Stimulated activated CD4-positive, alpha-beta T cell treated with anti-CD3 and anti-CD28 coated beads, Interleukin-4, amount 100 ng/mL, for 24 hours (primary cell): ENCODE data around the gene PDE6H.

Experiments
- DNase-seq: peaks from one replicate; pipeline ENCODE4 v3.0.0-alpha.2; 2020

The PDE6H gene

DNA sequence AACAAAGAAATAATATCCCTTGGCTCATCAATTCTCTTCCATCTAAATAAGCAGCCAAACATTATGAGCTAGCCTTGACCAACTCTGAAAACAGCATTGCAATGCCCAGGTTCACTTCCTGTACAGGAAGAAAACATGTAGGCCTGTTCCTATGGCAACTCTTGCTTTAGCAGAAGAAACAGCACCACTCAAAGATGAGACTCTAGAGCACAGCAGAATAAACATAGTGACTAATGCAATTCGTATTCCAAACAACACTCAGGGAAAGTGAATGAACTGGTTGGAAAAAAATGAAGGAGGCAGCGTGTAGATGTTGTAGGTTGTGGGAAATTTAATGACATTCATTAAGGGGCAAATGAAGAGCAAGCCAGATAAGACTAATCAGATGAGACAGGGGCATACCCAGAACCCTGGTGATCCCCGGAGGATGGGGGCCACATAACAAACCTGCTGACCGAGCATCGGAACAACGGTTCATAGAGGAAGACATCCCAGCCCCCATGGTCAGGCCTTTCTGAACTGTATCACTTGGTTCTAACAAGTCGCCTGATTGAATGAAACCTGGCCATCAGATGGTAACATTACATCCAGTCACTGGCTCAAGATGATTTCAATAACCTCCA lies 20.4 kb upstream of the PDE6H start:
- DNase-seq = peak; percentile 51

DNA sequence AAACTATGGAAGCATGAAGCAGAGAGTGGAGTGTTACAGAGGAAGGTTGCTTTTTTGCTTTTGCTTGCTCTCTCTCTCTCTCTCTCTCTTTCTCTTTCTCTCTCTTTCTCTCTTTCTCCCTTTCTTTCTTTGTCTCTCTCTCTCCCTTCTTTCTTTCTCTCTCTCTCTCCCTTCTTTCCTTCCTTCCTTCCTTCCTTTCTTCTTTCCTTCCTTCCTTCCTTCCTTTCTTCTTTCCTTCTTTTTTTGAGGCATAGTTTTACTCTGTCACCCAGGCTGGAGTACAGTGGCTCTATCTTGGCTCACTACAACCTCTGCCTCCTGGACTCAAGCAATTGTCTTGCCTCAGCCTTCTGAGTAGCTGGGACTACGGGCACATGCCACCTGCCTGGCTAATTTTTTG lies 19.1 kb upstream of the PDE6H start:
- DNase-seq = no peak

DNA sequence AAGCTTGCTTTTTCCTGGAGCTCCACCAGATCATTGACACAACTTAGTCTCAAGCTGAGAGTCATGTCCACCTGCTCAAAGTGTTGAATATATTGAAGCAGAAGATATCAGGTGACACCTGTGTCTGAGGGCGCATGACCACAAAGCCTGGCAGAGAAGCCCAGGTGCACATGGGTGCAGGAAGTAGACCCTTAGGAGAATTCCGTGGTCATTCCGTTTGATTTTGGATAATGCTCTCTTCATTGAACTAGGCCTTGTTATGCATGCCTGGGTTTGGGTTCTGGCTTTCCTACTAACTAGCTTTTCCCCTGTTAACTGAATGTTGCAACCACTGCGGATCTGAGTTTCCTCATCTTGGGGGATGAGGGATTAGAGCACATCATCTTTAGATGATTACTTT lies 18.6 kb upstream of the PDE6H start:
- no peak for DNase-seq

DNA sequence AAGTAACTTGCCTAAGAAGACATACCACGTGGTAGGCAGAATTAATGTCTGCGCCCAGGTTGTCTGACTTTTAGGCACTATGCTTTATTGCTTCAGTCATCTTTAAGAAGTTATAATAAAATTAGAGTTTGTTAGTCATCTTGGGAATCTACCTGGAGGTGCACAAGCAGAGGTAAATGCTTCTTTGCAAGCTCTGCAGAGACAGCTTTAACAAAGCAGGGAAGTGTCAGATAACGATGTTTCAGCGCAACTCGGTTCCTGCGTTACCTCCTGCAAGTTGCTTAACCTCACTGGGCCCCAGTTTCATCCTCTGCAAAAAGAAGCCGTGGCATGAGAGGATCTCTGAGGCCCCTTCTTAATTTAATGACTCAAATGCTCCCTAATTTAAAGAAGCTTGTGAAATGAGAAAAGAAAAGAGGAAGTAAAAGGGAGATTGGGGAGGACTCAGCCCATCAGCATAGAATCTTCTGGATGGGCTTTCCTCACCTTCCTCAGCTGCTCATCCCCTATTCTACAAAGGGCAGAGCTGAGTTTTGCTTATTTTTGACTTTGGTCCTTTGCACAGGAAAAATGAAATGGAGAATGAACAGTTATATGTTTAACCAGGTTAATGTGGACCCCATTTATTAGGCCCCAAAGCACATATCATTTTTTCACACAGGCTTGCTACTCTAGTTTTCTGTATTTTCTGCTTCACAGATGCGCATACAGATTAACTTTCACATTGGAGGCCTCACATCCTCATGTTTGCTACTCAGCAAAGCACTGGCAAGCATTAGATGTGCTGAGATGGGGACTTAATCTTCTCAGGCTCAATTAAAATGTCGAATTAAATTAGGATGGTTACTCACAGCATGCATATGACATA lies 16.6 kb upstream of the PDE6H start:
- peak; percentile 62 for DNase-seq

DNA sequence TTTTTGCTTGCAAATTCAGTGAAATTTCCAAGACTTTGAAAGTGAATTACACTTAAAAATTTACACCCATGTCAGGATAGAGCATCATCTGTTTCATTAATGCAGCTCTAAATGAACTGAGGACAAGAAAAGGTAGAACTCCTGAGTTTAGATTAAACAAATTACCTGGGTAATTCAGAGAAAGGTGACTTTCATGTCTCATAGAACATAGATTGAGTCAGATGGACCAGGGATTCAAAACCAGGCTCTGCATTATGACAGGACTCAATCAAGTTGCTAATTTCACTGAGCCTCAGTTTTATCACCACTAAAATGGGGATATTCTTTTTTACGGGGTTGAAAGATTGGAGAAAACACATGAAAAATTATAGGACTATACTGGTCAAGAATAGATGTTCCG lies 15.9 kb upstream of the PDE6H start:
- no peak for DNase-seq

DNA sequence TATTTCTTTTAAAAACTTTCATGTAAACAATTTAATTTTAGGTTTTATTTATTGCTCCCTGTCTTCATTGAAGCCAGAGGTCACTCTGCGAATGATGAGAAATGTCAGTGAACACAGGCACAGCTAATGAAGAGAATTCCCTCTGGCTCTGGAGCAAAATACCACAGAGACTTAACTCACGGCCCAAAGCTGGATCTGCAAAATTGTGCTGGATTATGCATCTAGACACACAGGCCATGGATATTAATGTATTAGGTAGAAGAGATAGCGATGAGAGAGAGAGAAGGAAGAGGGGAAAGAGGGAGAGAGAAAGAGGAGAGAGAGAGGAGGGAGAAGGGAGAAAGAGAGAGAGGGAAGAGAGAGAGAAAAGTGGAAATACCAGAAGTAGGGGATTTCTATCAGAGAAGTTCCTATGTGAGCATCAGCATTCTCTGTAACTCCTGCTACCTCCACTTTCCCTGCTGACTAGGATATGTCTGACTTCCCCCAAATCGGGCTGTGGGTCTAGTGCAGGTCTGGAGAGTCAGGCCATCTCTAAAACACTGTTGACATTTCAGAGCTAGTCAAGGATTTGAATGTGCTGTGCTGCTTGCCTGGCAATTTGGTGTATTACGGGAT lies 15.2 kb upstream of the PDE6H start:
- DNase-seq = no peak

DNA sequence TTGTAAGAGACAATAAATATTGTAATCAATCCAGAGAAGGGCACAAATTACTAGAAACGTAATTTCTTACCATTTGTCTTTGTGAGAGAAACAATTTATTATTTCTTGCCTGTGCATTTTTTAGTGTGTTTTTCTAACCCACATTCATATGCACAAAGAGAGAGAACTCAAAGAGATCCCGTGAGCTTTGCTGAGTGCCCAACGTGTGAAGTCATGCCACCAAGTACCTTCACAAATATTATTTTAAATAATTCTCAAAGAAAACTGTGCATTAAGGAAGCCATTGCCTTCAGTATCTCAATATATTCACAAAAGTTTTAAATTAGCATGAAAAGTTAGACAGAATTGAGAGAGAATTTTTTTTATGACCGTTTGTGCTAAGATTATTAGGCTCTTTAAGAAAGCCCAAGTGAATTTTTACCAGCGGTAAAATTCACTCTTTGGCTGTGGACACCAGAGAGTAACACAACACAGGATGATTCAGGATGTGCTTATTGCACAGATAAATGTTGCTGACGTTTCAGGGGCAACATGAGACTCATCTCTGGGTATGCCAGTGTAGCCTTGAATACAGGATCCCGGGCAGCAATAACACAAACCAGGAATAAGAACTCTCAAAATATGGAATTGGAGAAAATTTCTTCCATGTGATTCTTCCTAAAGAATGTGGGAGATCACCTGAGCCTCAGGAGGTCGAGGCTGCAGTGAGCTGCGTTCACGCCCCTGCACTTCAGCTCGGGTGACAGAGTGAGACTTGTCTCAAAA lies 14.3 kb upstream of the PDE6H start:
- no peak for DNase-seq

DNA sequence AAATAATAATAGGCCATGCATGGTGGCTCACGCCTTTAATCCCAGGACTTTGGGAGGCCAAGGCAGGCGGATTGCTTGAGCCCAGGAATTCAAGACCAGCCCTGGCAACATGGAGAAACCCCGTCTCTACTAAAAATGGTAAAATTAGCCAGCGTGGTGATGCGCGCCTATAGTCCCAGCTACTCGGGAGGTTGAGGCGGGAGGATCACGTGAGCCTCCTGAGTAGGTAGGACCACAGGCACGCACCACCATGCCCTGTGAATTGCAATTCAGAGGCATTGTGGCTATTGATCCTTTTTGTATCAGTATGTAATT lies 13.8 kb upstream of the PDE6H start:
- DNase-seq = no peak

DNA sequence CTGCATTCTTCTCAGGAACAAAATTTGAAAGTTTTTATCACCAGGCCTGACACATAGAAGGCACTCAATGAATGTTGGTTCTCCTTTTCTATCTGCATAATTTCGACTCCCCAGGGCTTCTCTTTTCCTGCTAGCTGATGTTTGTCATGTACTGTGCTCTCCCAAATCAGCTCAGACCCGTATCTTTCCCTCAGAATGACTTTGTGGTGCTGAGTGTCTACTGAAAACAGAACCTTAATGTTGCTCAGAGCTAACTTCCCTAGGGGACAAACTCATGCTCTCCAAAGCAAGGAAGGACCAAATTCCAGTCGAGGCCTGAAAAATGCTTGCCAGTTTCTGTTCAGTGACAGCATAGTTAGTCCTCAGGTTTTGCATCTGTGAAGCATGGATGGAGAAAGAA lies 13.4 kb upstream of the PDE6H start:
- no peak for DNase-seq

DNA sequence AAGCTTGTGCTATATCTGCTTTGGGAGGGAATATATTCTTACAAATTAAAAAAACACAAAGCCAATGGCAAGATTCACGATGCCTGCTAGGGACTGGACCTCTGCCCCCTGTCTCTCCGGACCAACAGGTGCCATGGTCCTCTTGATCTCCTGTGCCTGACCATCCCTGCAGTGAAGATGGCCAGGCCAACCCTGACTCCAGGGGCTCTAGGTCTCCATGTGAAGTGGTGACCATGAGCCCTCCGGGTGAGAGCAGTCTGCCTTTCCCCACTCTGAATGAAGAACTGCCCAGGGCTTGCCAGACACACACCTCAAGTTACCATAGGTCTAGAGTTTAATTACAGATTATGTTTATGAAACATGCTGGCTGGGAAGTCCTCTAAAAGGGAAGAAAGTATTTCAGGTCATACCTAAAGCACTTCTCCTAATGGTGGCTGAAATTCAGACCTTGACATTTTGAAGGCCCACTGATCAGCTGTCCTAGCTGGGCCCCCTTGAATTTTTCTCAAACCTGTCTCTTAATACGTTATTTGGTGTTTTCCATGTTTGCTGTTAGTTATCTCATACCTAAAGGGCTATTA lies 12.8 kb upstream of the PDE6H start:
- DNase-seq = no peak

DNA sequence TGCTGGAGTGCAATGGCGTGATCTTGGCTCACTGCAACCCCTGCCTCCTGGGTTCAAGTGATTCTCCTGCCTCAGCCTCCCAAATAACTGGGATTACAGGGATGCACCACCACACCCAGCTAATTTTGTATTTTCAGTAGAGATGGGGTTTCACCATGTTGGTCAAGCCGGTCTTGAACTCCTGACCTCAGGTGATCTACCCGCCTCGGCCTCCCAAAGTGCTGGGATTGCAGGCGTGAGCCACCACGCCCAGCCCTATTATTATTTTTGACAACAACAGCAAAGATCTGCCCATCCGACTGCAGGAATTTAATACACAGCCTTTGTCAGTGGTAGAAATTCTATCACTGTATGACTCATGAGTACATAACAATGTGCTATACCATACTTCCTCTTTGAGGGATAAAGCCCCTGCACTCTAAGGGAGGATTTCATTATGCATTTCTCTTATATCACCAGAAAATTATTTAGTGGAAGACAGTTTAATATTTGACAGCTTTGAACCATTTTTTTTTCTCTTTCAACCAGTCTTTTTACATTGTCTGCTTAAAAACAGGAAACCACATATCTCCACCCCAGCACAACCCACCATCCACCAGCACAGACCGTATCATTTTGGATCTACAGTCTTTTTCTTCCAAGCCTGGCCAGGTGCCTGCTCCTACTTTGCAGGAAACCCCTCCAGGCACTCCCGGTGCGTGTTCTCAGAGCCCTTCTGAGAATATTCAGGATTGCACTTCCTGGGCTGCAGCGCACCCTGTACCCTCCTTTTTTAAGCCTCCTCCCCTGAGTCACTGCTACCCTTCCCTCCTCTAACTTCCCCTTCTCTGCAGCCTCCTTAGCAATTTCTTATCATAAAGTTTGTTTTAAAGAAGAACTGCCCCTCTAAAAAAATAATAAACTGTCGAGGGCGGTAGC lies 12.0 kb upstream of the PDE6H start:
- DNase-seq = peak; percentile 41

DNA sequence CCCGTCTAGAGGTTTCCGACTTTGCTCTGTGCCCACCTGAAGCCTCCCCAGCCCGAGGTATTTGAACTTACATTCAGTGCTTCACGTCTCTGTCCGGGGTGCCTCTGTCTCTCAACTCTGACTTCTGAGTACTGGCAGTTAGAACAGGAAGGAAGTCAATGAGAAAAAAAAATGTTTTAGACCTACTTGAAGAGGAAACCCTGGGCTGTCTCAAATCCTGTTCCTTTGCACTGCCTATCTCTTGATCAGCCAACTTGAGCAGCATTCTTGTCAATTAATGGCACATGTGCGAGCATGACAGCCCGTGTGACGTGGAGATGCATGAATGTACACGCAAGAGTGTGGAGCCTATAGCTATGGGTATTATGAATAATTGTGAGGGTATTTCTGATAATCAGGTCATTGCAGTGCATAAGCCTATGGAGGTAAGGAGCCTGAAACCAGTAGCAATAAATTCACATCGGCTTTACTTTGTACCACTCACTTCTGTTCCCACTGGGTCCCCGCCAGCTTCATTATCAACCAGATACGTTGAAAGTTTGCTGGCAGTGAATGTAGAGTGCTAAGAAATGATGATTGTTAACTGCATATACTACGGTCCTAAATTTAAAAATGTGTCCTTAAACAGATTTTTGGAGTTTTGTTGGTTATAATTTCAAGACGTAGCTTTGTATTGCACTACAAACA lies 11.2 kb upstream of the PDE6H start, which contains the start of gene ARHGDIB:
TSS of gene ARHGDIB (minus strand) at position 136 of the 687 bp plus-strand sequence. CDS start 10,889 bp downstream, outside the sequence.
- DNase-seq = peak; percentile 74

DNA sequence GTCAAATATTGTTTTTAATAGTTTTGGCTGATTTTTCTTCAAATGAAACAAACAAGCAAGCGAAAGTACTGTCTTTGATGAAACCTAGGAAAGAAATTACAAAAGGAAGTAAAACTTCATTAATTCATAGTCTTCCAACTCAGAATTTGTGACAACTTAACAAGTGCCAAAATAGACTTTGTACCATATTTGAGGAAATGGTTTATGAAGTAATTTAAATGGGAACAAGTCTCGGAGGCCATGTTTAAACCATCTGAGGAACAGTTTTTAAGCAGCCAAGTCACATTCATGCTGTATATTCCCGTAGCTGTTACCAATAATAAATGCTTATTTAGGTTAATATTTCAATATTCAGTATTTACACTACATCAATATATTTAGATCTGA lies 10.7 kb upstream of the PDE6H start:
- no peak for DNase-seq

DNA sequence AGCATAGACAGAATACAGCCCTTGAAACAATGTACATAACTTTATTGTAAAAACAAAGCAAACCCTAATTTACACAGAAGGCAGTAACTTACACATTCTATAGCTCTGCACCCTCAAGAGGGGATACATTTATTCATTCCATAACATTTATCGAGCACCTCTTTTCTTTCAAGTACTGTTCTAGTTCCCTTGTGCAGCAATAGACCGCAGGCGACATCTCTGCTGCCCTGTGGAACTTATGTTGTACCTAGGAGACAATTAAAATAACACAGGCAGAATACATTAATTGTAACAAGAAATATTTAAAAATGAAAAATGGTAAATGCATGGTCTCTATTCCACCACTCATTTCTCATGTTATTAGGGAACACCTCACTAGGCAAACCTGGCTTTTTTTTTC lies 10.0 kb upstream of the PDE6H start:
- DNase-seq = no peak

DNA sequence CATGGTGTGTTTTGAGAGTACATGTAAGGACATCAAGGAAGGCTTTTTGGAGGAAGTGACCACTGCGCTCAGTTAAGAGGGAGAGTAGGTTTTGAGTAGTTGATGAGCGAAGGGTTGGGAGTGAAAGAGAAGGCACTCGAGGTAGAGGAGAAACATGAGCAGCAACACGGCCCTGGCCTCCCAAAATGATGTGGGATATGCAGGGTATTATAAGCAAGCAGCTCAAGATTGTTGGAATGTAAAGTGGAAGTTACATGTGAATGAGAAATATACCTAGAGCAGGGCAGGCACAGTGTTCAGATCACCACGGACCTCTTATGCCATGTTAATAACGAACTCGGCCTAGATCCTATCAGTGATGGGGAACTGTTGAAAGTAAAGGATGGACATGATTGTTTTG lies 9.3 kb upstream of the PDE6H start:
- no peak for DNase-seq

DNA sequence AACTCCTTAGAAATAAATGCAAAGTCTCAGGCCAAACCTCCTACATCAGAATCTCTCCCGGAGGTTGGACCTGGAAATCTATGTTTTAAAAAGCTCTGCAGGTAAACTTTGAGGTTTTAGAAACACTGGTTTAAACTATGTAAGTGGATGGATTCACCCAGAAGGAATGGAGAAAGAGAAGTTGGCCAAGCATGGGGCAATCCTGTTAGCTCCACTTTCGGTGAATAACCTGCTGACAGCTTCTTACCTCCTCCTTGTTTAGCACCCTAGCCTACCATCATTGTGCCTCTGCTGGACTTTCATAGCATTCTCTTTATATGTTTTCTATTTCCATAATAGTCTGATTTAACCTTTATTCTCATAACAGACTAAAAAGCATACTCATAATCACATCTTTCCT lies 8.4 kb upstream of the PDE6H start:
- no peak for DNase-seq

DNA sequence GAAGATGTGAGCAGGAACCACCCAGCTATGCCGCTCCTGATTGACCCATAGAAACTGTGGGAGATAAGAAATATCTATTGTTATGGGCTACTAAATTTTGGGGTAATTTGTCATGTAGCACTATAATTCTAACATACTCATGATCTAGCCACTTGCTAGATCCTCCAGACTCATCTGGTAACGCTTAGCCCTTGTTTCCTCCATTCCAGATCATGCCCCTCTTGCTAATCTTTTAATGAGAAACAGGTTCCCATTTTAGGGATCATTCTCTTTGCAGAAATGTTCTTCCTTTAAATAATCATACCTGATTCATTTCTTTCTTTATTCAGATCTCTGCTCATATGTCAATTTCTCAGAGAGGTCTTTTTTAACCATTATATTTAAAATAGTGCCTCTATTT lies 7.6 kb upstream of the PDE6H start:
- no peak for DNase-seq

DNA sequence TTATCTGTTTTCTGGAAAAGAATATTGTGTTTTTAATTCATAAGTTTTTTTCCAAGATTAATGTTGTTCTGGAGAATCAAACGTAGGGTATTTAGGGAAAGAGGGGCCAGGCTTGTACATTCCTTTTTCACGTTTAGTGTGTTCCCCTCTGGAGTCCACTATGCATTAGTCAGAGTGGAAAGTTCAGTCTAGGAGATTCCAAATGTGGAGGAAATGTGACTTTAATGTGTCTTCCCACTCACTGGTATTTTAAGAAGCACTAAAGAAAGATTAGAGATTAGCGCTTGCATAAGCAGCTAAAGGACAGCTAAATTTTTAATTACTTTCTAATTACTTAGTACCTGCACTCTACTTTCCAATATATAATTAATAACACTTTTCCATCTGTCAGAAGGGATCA lies 4.4 kb upstream of the PDE6H start:
- no peak for DNase-seq

DNA sequence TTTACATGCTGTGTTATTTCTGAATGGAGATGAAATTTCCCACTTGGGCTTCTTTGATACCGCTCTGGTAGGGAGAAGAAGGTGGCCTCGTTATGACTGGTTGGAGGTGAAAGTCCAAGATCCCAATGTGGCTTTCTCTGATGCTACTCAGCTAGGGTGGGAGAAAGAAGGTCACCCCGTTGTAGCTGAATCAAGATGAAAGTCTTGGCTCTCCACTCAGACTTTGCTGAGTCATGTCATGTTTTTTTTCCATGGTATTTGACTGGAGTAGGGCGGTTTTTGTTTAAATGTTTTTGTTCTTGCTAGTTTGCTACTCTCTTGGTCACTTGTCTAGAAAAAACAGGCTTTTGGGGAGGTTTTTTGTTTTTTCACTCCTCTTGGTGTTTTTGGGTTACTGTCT lies 2.4 kb upstream of the PDE6H start:
- no peak for DNase-seq

DNA sequence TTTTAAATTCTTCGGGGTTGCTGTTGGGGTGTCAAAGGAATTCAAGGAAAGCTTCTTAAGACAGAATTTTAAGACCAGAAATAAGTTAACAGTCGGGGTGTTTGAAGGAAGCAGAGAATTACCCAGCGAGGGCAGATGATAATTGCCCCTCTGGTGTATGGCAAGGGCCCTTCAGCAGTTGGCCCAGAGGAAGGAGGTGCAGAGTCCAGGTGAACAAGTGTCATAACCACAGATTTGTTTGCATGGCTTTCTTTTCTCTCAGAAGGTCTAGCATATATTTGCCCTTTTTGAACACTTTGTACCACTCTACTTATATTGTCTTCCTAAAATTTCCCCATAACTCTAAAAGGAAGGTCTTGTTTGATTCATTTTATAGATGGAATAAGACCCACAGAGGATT lies 1.8 kb downstream of the PDE6H start:
- DNase-seq = no peak

DNA sequence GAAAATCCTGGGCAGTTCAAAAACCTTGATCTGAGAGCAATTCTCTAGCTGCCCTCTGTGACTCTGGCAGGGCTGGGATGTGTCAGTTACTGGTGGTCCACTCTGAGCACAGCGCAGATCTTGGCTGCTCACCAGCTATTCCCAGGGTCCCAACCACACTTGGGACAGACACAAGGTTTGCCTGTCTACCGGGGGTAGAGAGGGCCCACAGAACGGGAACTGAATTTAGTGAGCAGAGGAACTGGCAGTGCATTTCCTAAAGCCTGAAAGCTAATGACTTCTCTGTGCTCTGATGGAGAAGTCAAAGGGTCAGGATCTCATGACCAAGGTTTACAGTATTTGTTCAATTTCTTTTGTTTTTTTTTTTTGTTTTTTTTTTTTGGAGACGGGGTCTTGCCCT lies 2.6 kb downstream of the PDE6H start:
- no peak for DNase-seq
